ENCODE data around the gene PARP8.

PARP8 gene

DNA sequence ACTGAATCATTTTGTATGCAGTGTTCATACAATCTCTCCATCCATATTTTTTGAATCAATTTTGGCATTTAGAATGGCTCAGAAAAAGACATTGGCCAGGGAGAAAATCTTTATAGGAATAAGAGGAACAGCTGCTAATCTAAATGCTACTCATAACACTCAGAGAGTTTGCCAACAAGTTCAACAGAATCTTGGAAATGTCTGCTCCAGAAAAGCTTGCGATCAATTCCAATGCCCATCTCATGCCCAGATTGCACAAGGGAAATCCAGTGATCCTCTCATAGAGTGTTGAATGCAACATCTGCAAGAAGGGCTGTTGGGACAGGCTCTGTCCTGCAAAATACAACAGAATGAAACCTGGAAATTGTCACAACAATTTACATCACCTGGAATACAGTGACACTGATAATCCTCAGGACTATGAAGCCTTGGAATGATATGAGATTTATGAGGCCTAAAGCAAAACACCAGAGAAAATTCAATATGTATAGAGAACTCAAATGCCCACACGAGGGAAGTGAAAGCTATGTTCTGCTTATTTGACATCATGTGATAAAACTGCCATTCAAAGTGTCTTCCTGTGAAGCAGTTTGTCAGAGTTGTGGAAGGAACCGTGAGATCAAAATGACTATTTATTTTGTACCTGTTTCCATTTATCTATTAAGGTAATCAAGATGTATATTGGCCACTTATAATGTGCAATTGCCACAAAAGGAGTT, 190.1 kb downstream of the PARP8 start:
- no peak for DNase-seq

DNA sequence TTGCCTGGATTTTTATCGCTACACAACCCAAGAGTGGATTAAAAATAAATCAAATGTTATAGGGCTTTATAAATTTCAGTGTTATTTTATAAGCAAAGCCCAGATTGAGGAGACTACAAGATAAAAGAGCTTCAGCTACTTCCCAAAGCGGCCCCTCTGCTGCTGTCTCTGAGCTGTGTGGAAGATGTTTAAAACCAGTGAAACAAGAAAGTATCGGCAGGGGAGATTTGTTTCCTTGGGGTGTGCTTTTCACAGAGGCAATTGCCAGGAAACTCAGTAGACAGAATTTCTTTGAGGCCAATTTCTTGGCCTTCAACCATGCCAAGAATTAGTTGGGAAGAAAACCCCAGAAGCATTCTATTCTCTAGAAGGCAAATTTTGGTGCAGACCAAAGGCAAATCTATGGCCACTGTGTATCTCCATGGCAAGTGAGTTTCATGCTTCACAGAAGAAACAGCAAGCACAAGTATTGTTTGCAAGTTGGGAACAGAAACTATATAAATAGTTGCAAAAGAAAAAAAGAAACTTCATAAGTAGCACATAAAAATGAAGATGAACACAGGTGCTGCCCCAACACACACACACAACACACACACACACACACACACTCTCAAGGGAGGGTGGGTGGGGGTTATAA, 197.2 kb downstream of the PARP8 start:
- DNase-seq = no peak

DNA sequence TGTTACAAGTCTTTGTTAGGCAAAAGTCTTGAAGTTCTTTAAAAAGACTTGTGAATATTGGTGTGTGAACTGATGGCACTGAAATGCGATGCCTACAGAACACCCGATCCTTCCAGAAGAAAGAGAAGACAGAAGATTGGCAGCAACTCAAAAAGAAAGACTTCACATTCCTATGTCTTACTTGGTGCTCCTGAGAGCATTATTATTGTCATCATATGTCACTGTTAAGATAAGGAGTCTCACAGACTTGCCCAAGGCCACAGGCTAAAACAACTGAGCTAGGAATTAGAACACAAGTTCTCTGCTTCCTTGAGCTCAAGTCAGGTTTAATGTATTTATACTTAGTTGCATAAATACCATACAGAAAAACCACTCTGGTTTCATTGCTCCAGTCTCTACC, 198.0 kb downstream of the PARP8 start:
- DNase-seq = no peak

DNA sequence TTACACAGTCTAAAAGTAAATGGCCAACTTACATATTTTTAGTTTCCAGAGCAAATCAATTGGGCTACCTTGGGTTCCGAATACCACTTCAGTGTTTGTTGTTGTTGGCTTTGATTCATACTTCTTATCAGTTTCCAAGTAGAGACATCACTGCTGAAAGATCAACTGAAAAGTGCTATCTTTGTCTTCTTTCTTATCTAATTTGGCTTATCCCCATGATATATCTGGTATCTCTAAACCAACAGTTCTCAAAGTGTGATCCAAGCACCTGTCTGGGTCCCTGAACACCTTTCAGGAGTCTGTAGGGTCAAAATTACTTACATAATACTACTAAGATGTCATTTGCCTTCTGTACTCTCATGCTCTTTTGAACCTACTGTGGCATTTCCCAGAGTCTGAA, 200.0 kb downstream of the PARP8 start:
- DNase-seq = no peak

DNA sequence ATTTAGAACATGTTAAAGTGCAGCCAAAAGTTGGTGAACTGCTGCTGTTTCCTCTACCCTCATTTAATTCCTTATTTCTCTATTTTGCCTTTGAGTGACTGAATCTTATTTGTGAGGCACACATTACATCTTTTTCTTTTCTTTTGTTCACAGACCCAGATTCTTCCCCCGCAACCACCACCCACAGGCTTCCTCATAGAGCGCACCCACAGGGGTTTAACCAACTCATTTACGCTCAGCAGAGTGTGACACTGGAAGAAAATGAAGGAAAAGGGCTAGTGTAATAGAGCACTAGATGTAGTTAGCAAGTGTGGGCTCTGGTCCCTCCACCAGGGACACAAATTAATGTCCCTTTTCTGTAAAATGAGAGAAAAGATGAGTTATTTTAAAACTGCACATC, 200.7 kb downstream of the PARP8 start:
- DNase-seq = no peak

DNA sequence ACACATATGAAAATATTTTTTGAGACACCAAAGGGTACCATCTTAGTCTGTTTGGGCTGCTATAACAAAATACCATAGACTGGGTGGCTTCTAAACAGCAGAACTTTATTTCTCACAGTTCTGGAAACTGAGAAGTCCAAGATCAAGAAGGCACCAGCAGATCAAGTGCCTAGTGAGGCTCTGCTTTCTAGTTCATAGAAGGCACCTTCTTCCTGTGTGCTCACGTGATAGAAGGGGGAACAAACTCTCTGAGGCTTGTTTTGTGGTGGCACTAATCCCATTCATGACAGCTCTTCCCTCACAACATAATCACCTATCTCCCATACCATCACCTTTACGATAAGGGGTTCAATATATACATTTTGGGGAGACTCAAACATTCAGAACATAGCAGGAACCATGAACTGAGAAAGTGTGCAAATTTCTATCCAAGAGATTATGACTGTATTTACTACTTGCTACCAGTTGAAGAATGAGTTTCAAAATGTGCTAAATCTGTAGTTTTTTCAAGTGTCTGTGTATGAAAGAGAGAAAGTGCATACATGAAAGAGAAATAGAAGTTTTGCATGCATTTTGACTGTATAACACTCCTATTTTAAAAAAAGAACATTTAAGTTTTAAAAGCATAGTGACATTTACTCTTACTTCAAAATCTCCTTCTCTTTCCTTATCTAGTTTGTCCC, 207.3 kb downstream of the PARP8 start:
- DNase-seq = no peak

DNA sequence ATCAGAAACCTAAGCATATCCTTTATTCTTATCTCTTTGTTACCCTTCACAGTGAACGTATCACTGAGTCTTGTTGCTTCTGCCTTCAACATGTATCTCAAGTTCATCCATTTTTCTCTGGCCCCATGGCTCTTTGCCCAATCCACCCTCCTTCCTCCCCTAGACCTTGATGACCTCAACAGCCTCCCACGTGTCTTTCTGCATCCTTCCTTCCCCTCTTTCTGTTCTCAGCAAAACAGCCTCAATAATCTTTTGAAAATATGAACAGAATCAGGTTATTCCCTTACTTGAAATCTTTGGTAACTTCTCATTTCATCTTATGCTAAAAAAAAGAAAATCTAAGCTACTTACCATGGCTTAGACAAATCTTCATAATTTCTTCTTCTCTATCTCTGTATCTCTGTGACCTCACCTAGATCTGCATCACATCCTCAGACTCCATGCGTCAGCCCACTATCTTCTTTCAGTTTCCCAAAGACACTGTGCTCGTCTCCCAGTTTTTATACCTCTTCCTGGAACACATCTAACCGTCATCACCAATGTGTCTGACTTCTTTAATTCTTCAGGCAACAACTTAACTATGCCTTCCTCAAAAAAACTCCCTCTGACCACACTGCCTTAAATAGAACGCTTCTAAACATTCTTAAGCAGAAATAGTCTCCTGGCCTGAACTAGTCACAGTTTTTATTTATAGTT, 208.0 kb downstream of the PARP8 start:
- no peak for DNase-seq

DNA sequence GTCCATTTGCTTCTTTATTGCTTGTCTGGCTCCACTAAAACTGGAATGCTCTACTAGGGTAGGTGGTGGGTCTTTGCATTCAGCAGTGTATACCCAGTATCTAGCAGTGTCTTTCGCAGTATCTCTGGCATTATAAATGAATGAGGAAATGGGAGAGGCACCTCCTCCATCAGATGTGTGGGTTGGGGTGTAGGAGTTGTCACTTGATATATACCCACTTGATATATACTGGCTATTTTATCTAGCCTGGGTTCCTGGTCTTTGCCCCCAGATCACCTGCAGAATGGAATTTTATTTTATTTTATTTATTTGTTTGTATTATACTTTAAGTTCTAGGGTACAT, 208.5 kb downstream of the PARP8 start:
- DNase-seq = no peak

DNA sequence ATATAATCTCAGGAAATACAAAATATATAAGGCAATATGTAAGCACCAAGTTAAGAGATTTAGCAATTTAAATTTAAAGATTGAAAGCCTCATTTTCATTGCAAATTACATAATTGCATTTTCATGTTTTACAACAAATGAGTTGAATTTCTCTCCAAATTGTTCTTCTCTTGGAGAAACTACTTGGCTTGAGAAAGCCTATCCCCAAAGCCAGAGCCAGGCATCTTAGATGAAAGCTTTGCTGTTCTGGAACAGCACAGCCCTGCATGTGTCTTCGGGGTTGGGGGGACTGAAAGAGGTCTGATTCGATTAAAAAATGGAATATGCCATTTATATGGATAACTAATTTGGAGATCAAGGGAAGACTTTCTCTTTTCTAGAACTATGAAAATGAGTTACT, 212.0 kb downstream of the PARP8 start:
- no peak for DNase-seq

DNA sequence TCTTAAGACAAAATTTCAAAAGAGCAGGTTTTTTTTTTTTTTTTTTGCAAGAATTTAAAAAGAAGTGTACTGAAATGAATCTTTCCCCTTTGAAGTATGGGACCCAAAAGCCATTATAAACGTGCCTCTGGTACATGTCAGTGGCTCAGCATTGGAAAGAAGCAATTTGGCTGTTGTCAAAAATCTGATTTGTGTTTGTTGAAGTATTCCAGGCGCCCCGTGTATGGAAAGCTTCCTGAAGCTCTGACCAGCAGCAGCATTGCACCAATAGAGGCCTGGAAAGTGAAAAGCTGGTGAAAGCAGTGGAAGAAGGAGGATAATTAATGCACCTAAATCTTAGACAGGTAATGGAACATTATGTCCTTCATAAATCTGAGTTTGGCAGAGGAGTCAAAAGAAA, 215.0 kb downstream of the PARP8 start:
- DNase-seq = no peak

DNA sequence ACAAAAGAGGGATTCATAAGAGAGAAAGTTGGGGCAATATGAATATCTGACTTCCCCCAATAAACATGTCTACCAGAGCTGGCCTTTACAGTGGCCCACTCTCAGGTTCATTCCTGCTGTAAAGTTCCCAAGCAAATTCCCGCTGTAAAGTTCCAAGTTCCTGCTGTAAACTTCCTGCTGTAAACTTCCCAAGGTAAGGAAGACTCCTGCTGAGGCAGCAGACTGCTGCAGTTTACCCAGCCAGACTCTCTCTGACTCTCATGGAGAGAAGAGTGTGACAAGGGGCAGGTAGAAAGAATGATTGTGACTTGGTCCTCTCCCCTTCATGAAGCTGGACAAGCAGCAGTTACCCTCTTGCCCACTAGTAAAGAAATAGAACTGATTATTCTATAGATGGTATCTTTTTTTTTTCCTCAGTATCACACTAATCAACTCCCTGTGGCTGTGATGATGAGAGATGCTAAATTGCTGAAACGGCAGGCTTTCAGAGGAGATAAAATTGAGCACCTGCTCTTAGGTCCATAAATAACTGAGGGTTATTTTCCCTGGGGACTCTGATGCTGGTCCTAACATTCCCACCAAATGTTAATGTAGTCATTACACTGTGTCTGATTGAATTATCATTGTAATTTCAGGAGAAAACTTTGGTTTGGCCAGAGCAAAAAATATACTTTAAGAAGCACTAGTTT, 220.4 kb downstream of the PARP8 start:
- no peak for DNase-seq

DNA sequence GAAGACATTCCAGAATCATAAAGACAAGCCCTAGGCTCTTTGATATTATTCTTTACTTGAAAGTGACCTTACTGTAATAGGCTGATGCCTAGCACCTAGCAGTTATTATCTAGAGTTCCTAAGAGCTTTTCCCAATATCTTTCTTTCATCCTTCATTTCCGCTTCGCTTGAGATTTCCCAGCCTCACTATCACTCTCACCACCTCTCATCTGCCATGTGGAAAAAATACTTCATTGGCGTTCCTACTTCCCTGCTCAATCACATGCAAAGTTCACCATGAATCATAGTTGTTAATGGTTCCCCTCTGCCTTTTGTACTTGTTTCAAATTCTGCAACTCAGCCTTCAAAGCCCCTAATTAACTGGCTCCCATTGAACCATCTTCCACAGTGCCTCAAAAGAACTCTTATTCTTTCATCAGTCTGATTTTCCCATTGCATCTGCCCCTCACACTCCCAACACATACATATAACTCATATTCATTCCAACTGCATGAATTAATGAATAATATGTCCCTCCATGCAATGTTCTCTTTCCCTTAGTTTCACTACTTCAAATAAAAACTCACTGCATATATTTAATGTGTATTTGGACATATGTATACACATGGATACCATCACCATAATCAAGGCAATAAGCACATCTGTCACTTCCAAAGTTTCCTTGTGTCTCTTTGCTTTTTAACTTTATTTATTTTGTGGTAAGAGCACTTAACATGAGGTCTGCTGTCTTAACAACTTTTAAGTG, 221.6 kb downstream of the PARP8 start:
- no peak for DNase-seq

DNA sequence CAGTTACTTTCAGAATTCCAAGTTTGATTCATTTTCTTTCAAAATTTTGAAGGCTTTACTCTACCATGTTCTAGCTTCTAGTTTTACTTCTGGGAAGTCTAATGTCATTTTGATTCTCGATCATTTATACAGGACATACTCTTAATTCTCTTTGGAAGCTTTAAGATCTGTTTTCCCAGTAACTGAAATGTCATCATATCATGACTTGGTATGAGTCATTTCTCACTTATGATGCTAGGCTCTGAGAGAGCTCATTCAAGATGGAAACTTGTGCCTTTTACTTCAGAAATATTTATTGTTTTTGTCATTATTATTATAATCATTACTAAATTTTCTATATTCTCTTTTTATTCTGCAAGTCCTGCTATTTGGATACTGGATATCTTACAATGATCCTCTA, 222.3 kb downstream of the PARP8 start:
- DNase-seq = no peak

DNA sequence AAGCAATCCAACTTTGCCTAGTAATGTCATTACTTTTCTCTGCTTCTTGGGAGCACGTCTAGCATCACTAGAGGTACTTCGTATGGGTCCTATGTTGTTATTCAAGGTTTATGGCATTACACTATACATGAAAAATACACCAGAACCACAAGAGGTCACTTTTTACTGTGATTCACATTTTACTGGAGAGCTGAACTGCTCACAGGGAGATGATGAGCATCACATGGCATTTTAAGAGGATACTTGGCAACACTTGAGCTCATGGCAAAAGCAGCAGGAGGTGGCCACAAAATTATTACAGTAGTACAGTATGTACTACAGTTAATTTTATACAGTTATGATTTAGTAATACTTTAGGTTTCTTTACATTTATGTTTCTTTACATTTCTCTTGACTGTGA, 223.4 kb downstream of the PARP8 start:
- DNase-seq = no peak

All from effector CD8-positive, alpha-beta T cell (primary cell).